Stimulated activated CD8-positive, alpha-beta memory T cell treated with anti-CD3 and anti-CD28 coated beads, Interleukin-4, amount 100 ng/mL, for 48 hours (primary cell): ENCODE data around the gene HEXB.

Experiments
- DNase-seq: peaks from one replicate; pipeline ENCODE4 v3.0.0-alpha.2; 2020

Gene HEXB

GRCh38 chr5:74761241-74761640, 76.2 kb downstream of the HEXB start:
- DNase-seq: no peak

- peak; percentile 32 for DNase-seq
Observed at GRCh38 chr5:74762599-74762998, 77.6 kb downstream of the HEXB start.

DNA sequence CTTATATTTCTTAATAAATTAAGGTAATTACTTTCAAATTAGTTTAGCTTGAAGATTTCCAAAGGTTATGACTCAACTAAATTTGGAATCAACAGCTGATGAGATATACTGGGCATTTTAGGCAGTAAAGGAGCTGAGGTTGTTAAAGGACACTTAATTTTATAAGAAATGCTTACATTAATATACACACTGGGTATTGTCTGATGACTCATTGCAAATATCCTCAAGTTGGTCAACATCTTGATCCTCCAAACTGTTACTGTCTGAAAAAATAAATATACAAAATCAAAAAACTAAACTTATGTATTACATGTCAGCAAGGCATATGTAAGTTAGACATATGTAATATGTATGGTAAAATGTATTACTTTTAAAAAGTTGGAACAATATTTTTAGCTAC, 78.5 kb downstream of the HEXB start:
- DNase-seq: no peak

DNA sequence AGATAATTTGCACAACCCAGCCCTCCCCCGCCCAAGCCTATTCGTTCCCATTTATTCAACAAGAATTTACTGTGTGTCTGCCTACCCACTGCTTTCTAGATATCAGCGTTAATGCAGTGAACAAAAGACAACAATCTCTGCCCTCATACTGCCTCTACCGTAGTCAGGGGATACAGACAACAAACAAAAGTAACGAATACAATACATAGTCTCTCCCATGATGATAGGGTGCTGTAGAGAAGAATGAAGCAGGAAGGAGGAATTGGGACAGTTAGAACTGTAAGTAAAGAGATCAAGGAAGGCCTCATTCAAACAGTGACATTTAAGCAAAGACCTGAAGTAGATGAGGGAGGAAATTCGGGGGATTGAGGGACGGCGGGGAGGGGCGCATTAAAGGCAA, 80.2 kb downstream of the HEXB start:
- DNase-seq: no peak

DNA sequence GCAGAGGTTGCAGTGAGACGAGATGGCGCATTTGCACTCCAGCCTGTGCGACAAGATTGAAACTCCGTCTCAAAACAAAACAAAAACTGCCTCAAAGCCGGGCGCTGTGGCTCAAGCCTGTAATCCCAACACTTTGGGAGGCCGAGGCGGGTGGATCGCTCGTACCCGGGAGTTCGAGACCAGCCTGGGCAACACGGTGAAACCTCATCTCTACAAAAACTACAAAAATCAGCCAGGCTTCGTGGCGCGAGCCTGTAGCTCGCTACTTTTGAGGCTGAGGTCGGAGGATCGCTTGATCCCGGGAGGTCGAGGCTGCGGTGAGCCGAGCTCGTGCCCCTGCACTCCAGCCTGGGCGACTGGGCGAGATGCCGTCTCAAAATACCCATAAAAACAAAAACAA, 80.9 kb downstream of the HEXB start:
- no peak for DNase-seq

DNA sequence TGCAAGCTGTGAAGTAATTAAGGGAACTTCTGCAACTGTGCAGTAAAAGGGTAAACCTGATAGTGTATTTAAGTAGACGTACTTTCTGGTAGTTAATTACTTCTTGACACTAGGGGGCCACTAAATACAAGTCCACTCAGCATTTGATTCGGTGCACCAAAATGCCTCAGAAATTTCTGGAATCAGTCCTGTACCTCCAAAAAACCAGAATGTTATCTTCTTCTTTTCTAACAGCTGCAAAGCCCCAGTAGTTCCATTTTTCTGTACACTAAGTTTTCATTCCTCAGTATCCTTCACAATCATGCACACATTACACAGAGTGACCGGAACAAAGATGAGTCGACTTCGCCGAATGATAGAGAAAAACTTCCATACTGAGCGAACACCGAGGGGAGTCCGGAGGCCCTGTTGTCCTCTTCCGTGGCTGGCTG, 81.4 kb downstream of the HEXB start:
- DNase-seq: no peak

DNA sequence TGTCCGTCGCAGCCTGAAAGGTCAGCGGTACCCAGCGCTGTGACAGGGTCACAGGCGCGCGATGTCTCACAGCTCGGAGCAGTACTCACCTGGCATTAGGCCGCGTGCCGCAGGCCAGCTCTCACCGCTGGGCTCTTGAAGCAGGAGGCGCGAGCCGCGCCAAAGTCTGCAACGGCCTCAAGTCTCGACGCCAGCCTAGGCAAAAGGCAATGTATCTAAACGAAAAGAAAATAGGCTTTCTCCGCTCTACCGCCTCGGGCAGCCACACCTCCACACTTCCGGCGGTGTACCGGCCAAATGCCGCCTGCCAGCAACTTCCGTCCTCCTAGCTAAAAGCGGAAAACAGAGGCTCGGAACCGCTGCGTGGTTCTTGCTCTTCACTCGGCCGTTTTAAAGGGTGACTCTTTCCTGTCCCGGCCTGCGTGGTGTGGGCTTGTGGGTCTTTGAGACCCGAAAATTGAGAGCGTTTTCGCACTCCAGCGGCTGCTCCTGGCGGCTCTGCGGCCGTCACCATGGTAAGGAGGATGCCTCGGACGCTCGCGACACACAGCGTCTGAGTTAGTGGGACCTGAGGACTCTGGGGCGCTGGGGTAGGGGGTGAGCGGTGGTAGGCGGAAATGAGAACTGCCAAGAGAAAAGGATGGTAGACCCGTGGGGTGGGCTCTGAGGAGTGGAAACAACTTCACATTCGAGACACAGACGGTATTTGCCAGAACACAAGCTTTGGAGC, 82.0 kb downstream of the HEXB start, which contains the start of the genes GFM2 and NSA2:
Gene GFM2 (minus strand): TSS at position 269 of the 730 bp plus-strand sequence. CDS start 3,375 bp downstream, outside the sequence.
Gene NSA2 (plus strand): TSS at position 401 of the 730 bp plus-strand sequence. CDS start 112 bp downstream, at position 513.
- peak; percentile 94 for DNase-seq

DNA sequence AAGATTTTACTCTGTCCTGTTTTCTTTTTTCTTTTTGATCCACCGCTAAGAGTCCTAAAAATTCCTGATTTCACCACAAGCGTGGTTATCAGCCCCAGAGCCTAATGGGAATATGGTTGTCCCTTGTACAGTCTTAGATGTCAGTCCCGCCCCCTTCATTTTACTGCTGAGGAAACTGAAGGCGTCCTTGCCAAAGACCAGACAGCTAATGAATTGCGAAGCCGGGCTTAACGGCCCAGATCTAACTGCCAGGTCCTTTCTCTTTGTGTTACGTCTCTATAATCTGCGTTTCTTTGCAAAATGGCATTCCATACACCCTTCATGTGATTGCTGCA, 82.5 kb downstream of the HEXB start:
- peak; percentile 30 for DNase-seq
